Neural crest cell (in vitro differentiated cells): ENCODE measurements around the gene EPB41L4B. TPM values are rescaled to one million over a fixed set of nuclear protein-coding genes. Genes with fewer than 3 reads are reported as not detected.
"Not testable (repeated sequence)": the region's sequence is repeated elsewhere in the genome, so short reads cannot be mapped to it uniquely, and the experiment has no call there.

ENCODE experiments used
- DNase-seq: peaks from one replicate; pipeline ENCODE4 v3.0.0; 2021; ENCODE audit warnings: low read depth, mixed read lengths, low spot score
- H3K27ac Mint-ChIP-seq: one replicate; pipeline ENCODE4 v1.8.0; 2021; ENCODE audit warnings: mild to moderate bottlenecking, mixed read lengths; ENCODE audit not compliant: unreplicated experiment
- H3K27me3 Mint-ChIP-seq: 2 replicates; pipeline ENCODE4 v1.8.0; 2021; ENCODE audit warnings: low read depth, mild to moderate bottlenecking, mixed read lengths
- H3K36me3 Mint-ChIP-seq: 2 replicates; pipeline ENCODE4 v1.8.0; 2021; ENCODE audit warnings: low read depth, mild to moderate bottlenecking, mixed read lengths
- H3K4me1 Mint-ChIP-seq: 2 replicates; pipeline ENCODE4 v1.8.0; 2021; ENCODE audit warnings: mixed read lengths
- H3K4me3 Mint-ChIP-seq: one replicate; pipeline ENCODE4 v1.8.0; 2021; ENCODE audit warnings: mild to moderate bottlenecking, mixed read lengths
- H3K9me3 Mint-ChIP-seq: 2 replicates; pipeline ENCODE4 v1.8.0; 2021; ENCODE audit warnings: mixed read lengths
- CTCF ChIP-seq: fragments of 200-600 bp; sonication (generic); conservative IDR thresholded peaks from 2 replicates; pipeline ENCODE4 v1.5.0; 2021; ENCODE audit warnings: antibody characterized with exemption, mild to moderate bottlenecking
- total RNA-seq: library from RNA; stranded (reverse); gene quantifications from 2 replicates; pipeline ENCODE4 v1.2.1, GENCODE V29; 2021

The EPB41L4B gene
- total RNA-seq, 1 donor from 2014 or later = 1.4 TPM

- Mint-ChIP-seq H3K4me3 (no peak overlapping the region), H3K36me3 (no peaks in the 10 kb centered on the region), H3K4me1 (peaks cover 9% of the 10 kb centered on the region), H3K9me3 (peaks cover 2% of the 10 kb centered on the region), H3K27me3 (no peaks in the 10 kb centered on the region), H3K27ac (no peak overlapping the region)
- DNase-seq = no peak
- TF ChIP-seq CTCF = no peak
Observed at GRCh38 chr9:109341561-109341960, 20.7 kb upstream of the EPB41L4B start.

- H3K36me3 Mint-ChIP-seq, DNase-seq, H3K27ac Mint-ChIP-seq, H3K4me3 Mint-ChIP-seq, H3K9me3 Mint-ChIP-seq, H3K4me1 Mint-ChIP-seq, H3K27me3 Mint-ChIP-seq: not testable (repeated sequence)
Observed at GRCh38 chr9:109340979-109341378, 20.1 kb upstream of the EPB41L4B start.

- Mint-ChIP-seq H3K36me3 (no peaks in the 10 kb centered on the region), H3K4me3 (no peak overlapping the region), H3K27me3 (no peaks in the 10 kb centered on the region), H3K9me3 (no peaks in the 10 kb centered on the region), H3K27ac (no peak overlapping the region), H3K4me1 (no peaks in the 10 kb centered on the region)
- no peak for DNase-seq
- no peak for TF ChIP-seq CTCF
Observed at GRCh38 chr9:109336409-109336808, 15.6 kb upstream of the EPB41L4B start.

GRCh38 chr9:109335929-109336328 is 15.1 kb upstream of the EPB41L4B start:
- no peaks in the 10 kb centered on the region for H3K27me3 Mint-ChIP-seq
- no peak for DNase-seq
- no peak overlapping the region for H3K27ac Mint-ChIP-seq
- H3K4me1 Mint-ChIP-seq = no peaks in the 10 kb centered on the region
- no peak for TF ChIP-seq CTCF
- H3K36me3 Mint-ChIP-seq = no peaks in the 10 kb centered on the region
- H3K9me3 Mint-ChIP-seq = no peaks in the 10 kb centered on the region
- H3K4me3 Mint-ChIP-seq = no peak overlapping the region

GRCh38 chr9:109335121-109335520 is 14.3 kb upstream of the EPB41L4B start:
- Mint-ChIP-seq H3K9me3 (no peaks in the 10 kb centered on the region), H3K27ac (no peak overlapping the region)

GRCh38 chr9:109331353-109331752 is 10.5 kb upstream of the EPB41L4B start:
- Mint-ChIP-seq H3K27ac (no peak overlapping the region), H3K4me1 (peaks cover 5% of the 10 kb centered on the region), H3K27me3 (peaks cover 4% of the 10 kb centered on the region), H3K36me3 (no peaks in the 10 kb centered on the region), H3K4me3 (no peak overlapping the region), H3K9me3 (no peaks in the 10 kb centered on the region)
- TF ChIP-seq CTCF = no peak
- no peak for DNase-seq

More at GRCh38 chr9:109335121-109335520, 14.3 kb upstream of the EPB41L4B start:
- H3K4me3 Mint-ChIP-seq = no peak overlapping the region
- TF ChIP-seq CTCF = no peak
- no peak for DNase-seq
- H3K27me3 Mint-ChIP-seq = no peaks in the 10 kb centered on the region
- no peaks in the 10 kb centered on the region for H3K4me1 Mint-ChIP-seq
- H3K36me3 Mint-ChIP-seq = no peaks in the 10 kb centered on the region
